ENCODE measurements around the gene BECN2.

- TF ChIP-seq CTCF (IDR thresholded peaks at IDR 0.05; ENCODE audit: borderline replicate concordance, extremely low read depth, low read length, poor library complexity, severe bottlenecking) (no peak), EZH2 (IDR thresholded peaks at IDR 0.05; ENCODE audit: borderline replicate concordance, low read depth, low read length, severe bottlenecking) (no peak)
Measured at GRCh38 chr1:242002072-242002471, 44.5 kb downstream of the BECN2 start.
